DOHH2 (cell line): ENCODE results near the gene KCNC1.

Experiments
- CTCF ChIP-seq: fragments of 200-600 bp; sonication (generic); IDR thresholded peaks from one replicate; pipeline ENCODE4 v1.5.1; 2014; ENCODE audit warnings: antibody characterized with exemption, mild to moderate bottlenecking, low read depth, low read length; ENCODE audit not compliant: poor library complexity, severe bottlenecking
- EZH2phosphoT487 ChIP-seq: fragments of 200-600 bp; sonication (generic); IDR thresholded peaks from 2 replicates; pipeline ENCODE4 v1.6.1; 2017; ENCODE audit warnings: borderline replicate concordance, mild to moderate bottlenecking, antibody characterized with exemption, low read length, moderate library complexity, mixed read lengths

GRCh38 chr11:17760102-17761029 is 25.8 kb downstream of the KCNC1 start:
- TF ChIP-seq CTCF, result peak; percentile 64
- no peak for TF ChIP-seq EZH2phosphoT487
